Fibroblast of lung (primary cell): Measurements from ENCODE around the gene S100A2.

ENCODE experiments used
- CTCF ChIP-seq, 2 donors: IDR thresholded peaks in 1 of 2; conservative IDR thresholded peaks in 1 of 2; 1 replicate in 1 of 2; 2 replicates in 1 of 2; pipeline ENCODE4 v1.5.1; 2011 to 2012; ENCODE audit warnings: low read length in 2 of 2, control low read depth in 1 of 2, inconsistent platforms in 1 of 2, low read depth in 1 of 2, mild to moderate bottlenecking in 1 of 2
- EZH2 ChIP-seq: IDR thresholded peaks from 2 replicates; pipeline ENCODE4 v1.5.1; 2012; ENCODE audit warnings: low read length, control low read depth, mild to moderate bottlenecking; ENCODE audit errors: missing control alignments

GRCh38 chr1:153535242-153536011 lies 30.2 kb downstream of the S100A2 start, which contains the start of gene S100A6:
- TF ChIP-seq CTCF (conservative IDR thresholded peaks at IDR 0.05 in 1 of 2, IDR thresholded peaks at IDR 0.05 in 1 of 2; ENCODE audit: low read depth in 1 of 2, low read length in 2 of 2): no peak
- TF ChIP-seq EZH2: no peak
